ENCODE results near the gene MRPL38.

Gene MRPL38

DNA sequence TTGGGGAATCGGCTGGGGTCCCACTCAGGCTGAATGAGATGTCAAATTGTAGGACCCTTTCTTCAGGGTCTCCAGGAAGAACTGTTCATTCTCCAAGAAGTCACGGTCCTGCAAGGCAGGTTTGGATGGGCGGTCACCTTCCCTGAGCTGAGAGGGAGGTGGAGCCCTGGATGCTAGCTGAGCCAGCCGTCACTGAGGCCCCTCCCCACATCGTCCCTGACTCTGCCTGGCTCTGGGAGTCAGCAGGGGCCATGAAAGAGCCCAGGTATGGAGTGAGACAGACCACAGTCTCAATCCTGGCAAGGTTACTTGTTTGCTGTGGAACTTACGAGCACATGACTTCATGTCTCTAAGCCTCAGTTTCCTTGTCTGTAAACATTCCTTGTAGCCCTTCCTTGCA is 6.0 kb upstream of the MRPL38 start:
- no peak for DNase-seq (ENCODE audit: low read depth)
- no peak overlapping the region for H3K4me3 ChIP-seq (ENCODE audit: low read length)
- TF ChIP-seq CTCF (conservative IDR thresholded peaks at IDR 0.05; ENCODE audit: low read length) = no peak

DNA sequence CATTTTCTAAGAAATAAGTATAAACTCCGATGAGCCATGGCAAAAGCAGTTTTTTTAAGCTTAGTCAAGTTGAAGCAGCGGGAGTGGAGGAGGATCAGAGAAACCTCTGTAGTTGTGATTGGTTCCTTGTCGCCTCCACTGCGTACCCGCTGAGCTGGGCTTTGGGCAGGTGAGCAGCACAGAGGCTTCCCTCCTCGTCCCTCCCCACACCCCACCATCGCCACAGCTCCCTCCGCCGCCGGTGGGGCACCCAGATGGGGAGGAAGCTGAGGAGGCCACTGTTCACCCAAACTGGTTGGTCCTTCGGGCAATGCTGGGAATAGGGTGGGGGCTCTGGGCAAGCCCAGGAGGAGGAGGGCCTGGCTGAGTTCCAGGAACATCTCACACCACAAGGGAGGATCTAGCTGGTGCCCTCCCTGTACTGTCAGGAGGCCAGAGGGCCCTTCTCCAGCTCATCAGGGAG is 5.2 kb upstream of the MRPL38 start:
- DNase-seq (ENCODE audit: low read depth) = peak; percentile 59
- no peak for TF ChIP-seq CTCF (conservative IDR thresholded peaks at IDR 0.05; ENCODE audit: low read length)
- H3K4me3 ChIP-seq (ENCODE audit: low read length) = no peak overlapping the region

DNA sequence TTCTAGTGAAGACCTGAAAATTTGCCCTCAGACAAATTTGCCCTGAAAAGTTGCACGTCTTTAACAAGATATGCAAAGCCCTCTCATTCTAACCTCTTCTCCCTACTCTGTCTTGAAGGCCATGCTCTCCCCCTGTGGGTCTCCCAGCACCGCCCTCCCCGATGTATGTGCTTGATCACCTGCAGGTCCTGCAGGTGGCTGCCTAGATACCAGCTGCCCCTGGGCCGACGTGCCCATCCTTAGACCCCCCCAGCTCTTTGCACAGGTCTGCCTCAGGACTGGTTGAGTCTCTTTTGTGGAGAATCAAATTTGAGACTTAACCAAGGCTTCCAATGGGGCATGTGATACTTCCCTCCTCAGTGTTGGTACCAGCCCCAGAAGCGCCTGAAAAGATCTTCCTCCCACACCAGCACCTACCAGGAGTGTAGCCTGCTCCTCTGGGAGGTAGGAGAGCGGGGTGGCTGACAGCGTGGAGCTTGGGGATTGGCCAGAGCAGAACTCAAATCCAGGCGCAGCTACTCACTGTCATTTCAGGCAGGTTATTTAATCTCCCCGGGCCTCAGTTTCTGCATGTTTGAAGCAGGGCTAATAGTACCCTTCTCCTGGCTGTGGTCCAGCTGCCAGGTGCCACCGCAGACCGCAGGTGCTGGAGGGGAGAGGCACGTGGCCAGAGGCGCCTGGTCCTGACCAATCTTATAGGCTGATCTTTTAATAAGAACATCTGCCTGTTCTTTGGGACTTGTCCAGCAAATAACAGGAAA is 4.5 kb upstream of the MRPL38 start:
- no peak for TF ChIP-seq CTCF (conservative IDR thresholded peaks at IDR 0.05; ENCODE audit: low read length)
- no peak for DNase-seq (ENCODE audit: low read depth)
- H3K4me3 ChIP-seq (ENCODE audit: low read length) = no peak overlapping the region

DNA sequence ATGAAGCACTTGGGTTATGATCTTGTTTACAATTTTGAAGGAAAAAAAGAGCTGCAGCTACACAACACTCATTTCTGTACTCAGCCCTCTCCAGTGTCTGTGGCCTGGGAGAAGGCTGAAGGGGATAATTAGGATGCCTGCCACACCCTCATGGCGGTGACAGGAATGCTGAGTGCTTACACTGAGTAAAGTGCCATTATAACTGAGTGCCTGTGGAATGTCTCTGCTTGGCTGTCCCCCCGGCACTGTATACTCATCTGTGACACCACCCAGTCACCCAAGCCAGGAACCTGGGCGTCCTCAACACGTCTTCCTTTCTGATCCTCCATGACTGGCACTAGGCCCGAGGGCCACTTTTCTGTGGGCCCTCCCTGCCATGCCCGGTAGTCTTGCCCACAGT is 3.5 kb upstream of the MRPL38 start:
- no peak for TF ChIP-seq CTCF (conservative IDR thresholded peaks at IDR 0.05; ENCODE audit: low read length)

DNA sequence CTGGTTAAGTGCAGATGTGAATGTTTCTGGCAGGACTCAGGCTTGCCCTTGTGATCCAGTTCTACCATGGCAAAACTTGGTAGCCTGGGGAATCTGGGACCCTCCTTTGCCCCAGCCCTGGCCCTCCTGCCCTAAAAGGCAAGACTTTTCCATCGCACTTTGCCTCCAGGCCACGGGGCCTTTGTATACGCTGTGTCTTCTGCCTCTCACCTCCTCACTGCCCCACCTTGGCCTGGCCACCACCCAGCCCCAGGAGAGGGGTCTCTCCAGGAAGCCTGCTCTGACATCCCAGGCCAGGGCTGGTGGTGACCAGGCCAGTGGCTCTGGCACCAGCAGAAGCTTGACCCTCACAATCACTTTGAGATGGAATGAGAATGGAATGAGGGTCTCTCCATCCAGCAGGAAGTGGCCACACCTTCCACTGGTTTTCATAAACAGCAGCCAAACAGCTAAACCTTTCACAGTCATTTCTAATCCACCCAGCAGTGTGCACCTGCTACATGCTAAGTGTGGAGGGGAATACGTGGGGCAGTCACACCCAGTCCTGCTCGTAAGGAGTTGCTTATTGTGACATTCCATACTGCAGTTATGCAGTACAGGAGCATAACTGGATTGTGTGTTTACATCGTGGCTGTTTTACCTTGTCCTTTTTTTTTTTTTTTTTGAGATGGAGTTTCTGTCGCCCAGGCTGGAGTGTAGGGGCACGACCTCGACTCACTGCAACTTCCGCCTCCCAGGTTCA is 1.6 kb upstream of the MRPL38 start:
- no peak overlapping the region for H3K4me3 ChIP-seq (ENCODE audit: low read length)
- DNase-seq (ENCODE audit: low read depth) = no peak
- TF ChIP-seq CTCF (conservative IDR thresholded peaks at IDR 0.05; ENCODE audit: low read length) = no peak

More for the DNA sequence above, 3.5 kb upstream of the MRPL38 start:
- DNase-seq (ENCODE audit: low read depth) = peak; percentile 59
- H3K4me3 ChIP-seq (ENCODE audit: low read length) = no peak overlapping the region

GRCh38 chr17:75902406-75902805 is 2.3 kb downstream of the MRPL38 start:
- no peak for TF ChIP-seq CTCF (conservative IDR thresholded peaks at IDR 0.05; ENCODE audit: low read length)
- no peak overlapping the region for H3K4me3 ChIP-seq (ENCODE audit: low read length)
- no peak for DNase-seq (ENCODE audit: low read depth)

DNA sequence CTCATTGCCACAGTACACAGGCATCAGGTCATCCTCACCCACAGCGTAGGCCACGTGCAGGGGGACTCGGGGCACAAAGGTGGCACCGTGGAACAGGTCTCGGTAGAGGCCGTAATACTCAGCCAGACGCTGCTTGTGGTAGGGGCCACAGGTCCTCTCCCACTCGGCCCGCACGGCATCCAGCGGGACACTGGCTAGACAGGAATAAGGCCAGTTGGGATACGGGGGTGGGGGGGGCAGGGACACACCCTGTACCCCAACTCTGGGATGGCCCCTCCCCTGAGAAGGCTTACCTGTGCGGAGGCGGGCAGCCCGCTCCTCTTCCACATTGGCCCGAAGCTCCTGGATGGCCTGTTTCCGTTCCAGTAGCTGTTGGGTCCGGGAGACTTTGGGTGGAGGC is 3.0 kb downstream of the MRPL38 start:
- no peak for DNase-seq (ENCODE audit: low read depth)
- no peak for TF ChIP-seq CTCF (conservative IDR thresholded peaks at IDR 0.05; ENCODE audit: low read length)
- no peak overlapping the region for H3K4me3 ChIP-seq (ENCODE audit: low read length)
